Fibroblast of lung (primary cell): ENCODE results near the gene STPG2. TPM values are rescaled to one million over a fixed set of nuclear protein-coding genes. Genes with fewer than 3 reads are reported as not detected.

Experiments used
- DNase-seq, 2 donors: peaks; one replicate each; pipeline versions ENCODE4 v3.0.0 to v3.0.0-alpha.2; 2010; ENCODE audit warnings: low read depth in 2 of 2
- H2AFZ ChIP-seq: 2 replicates; pipeline ENCODE4 v1.5.1; 2012; ENCODE audit warnings: low read length, control low read depth, inconsistent platforms
- H3K27ac ChIP-seq: 2 replicates; pipeline ENCODE4 v1.5.1; 2011; ENCODE audit warnings: low read length, control low read depth; ENCODE audit not compliant: insufficient read depth
- H3K27me3 ChIP-seq: 2 replicates; pipeline ENCODE4 v1.5.1; 2011; ENCODE audit warnings: mild to moderate bottlenecking, low read length; ENCODE audit not compliant: control insufficient read depth, insufficient read depth
- H3K36me3 ChIP-seq: 2 replicates; pipeline ENCODE4 v1.5.1; 2011; ENCODE audit warnings: low read length; ENCODE audit not compliant: control insufficient read depth, insufficient read depth
- H3K4me1 ChIP-seq: 2 replicates; pipeline ENCODE4 v1.5.1; 2011; ENCODE audit warnings: low read length; ENCODE audit not compliant: control insufficient read depth, insufficient read depth; ENCODE audit errors: extremely low read depth
- H3K4me2 ChIP-seq: 2 replicates; pipeline ENCODE4 v1.5.1; 2011; ENCODE audit warnings: low read length, control low read depth; ENCODE audit not compliant: insufficient read depth; ENCODE audit errors: extremely low read depth
- H3K4me3 ChIP-seq, 4 experiments: fragments of 200-600 bp in 1 of 4; sonication (generic) in 1 of 4; replicated peaks in 1 of 4; 2 replicates each; pipeline ENCODE4 v1.5.1; 2011 to 2016; ENCODE audit warnings: low read length in 4 of 4, low read depth in 3 of 4, mild to moderate bottlenecking in 3 of 4, control low read depth in 2 of 4, inconsistent platforms in 1 of 4, mixed read lengths in 1 of 4; ENCODE audit not compliant: insufficient read depth in 1 of 4; ENCODE audit errors: control extremely low read depth in 1 of 4
- H3K79me2 ChIP-seq: 2 replicates; pipeline ENCODE4 v1.5.1; 2012; ENCODE audit warnings: mild to moderate bottlenecking, low read length, inconsistent platforms; ENCODE audit not compliant: control insufficient read depth, insufficient read depth
- H3K9ac ChIP-seq: 2 replicates; pipeline ENCODE4 v1.5.1; 2011; ENCODE audit warnings: mild to moderate bottlenecking, low read length, control low read depth; ENCODE audit not compliant: insufficient read depth
- H3K9me3 ChIP-seq: 2 replicates; pipeline ENCODE4 v1.5.1; 2012; ENCODE audit warnings: low read depth, low read length; ENCODE audit not compliant: control insufficient read depth, insufficient read depth
- H4K20me1 ChIP-seq: 2 replicates; pipeline ENCODE4 v1.5.1; 2011; ENCODE audit warnings: low read length; ENCODE audit not compliant: control insufficient read depth, insufficient read depth; ENCODE audit errors: extremely low read depth
- EZH2 ChIP-seq: IDR thresholded peaks from 2 replicates; pipeline ENCODE4 v1.5.1; 2012; ENCODE audit warnings: low read length, control low read depth, mild to moderate bottlenecking; ENCODE audit errors: missing control alignments
- polyA plus RNA-seq, 2 donors: library from polyadenylated mRNA; depleted of rRNA in 1 of 2; stranded (reverse) in 1 of 2; unstranded in 1 of 2; fragments of >200 nt; gene quantifications; 2 replicates each; pipeline ENCODE4 v1.2.1, GENCODE V29; 2011 to 2012; ENCODE audit warnings: missing spikeins in 1 of 2
- total RNA-seq: library from RNA; depleted of rRNA; stranded (reverse); fragments of >200 nt; gene quantifications from 2 replicates; pipeline ENCODE4 v1.2.1, GENCODE V29; 2014
- TF ChIP-seq, protein P1 (sequence below), 2 donors: IDR thresholded peaks in 1 of 2; conservative IDR thresholded peaks in 1 of 2; 1 replicate in 1 of 2; 2 replicates in 1 of 2; pipeline ENCODE4 v1.5.1; 2011 to 2012; ENCODE audit warnings: low read length in 2 of 2, control low read depth in 1 of 2, inconsistent platforms in 1 of 2, low read depth in 1 of 2, mild to moderate bottlenecking in 1 of 2

STPG2 gene
- total and polyA plus RNA-seq, 2 donors (not counting 1 experiment from before 2014, with no cell fraction given): 0.17 TPM; not detected in 1

DNA sequence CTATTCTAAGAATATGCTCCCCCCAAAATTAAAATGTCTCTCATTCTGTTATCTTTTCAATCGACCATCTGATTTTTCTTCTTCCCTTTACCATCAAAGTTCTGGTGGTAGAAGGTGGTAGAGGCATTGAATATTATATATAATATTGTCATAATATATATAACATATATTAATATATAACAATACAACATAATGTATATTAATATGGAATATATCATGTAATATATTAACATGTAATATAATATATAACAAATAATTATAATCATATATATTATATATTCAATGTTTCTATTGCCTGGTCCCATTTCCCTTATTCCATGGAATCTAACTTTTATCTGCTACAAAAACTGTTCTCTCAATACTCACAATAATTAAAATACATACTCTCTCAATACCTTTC, 40.6 kb downstream of the STPG2 start:
- Histone ChIP-seq H4K20me1 (no peaks in the 10 kb centered on the region), H3K4me1 (no peaks in the 10 kb centered on the region), H3K4me2 (no peak overlapping the region), H3K4me3 (no peak overlapping the region), H3K9me3 (no peaks in the 10 kb centered on the region), H2AFZ (no peak overlapping the region), H3K27ac (no peak overlapping the region), H3K36me3 (no peaks in the 10 kb centered on the region), H3K9ac (no peak overlapping the region), H3K79me2 (no peaks in the 10 kb centered on the region), H3K27me3 (no peaks in the 10 kb centered on the region)
- DNase-seq: no peak
- TF ChIP-seq EZH2: no peak
- TF ChIP-seq, protein P1, sequence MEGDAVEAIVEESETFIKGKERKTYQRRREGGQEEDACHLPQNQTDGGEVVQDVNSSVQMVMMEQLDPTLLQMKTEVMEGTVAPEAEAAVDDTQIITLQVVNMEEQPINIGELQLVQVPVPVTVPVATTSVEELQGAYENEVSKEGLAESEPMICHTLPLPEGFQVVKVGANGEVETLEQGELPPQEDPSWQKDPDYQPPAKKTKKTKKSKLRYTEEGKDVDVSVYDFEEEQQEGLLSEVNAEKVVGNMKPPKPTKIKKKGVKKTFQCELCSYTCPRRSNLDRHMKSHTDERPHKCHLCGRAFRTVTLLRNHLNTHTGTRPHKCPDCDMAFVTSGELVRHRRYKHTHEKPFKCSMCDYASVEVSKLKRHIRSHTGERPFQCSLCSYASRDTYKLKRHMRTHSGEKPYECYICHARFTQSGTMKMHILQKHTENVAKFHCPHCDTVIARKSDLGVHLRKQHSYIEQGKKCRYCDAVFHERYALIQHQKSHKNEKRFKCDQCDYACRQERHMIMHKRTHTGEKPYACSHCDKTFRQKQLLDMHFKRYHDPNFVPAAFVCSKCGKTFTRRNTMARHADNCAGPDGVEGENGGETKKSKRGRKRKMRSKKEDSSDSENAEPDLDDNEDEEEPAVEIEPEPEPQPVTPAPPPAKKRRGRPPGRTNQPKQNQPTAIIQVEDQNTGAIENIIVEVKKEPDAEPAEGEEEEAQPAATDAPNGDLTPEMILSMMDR (conservative IDR thresholded peaks at IDR 0.05 in 1 of 2, IDR thresholded peaks at IDR 0.05 in 1 of 2; ENCODE audit: low read depth in 1 of 2, low read length in 2 of 2): no peak

DNA sequence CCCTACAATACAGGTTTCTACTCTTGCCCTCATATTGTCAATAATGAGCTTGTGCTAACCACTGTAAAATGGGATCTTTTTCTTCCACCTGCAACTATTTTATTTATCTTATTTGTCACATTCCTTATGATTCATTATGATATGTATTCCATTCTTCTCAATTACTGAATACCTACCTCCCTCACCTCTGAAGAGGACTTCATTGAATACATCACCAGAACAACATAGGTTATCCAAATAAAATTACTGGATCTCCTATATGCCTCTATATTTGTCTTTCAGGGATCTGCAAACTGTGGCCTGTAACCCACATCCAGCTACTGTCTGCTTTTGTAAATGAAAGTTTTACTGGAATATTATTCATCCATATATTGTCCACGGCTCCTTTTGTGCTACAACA, 41.3 kb downstream of the STPG2 start:
- no peak overlapping the region for H3K27ac ChIP-seq
- no peak overlapping the region for H3K4me2 ChIP-seq
- H4K20me1 ChIP-seq: no peaks in the 10 kb centered on the region
- no peak overlapping the region for H3K4me3 ChIP-seq
- no peak for DNase-seq
- H3K27me3 ChIP-seq: no peaks in the 10 kb centered on the region
- no peak overlapping the region for H3K9ac ChIP-seq
- no peaks in the 10 kb centered on the region for H3K9me3 ChIP-seq
- no peaks in the 10 kb centered on the region for H3K4me1 ChIP-seq
- TF ChIP-seq, protein P1 (conservative IDR thresholded peaks at IDR 0.05 in 1 of 2, IDR thresholded peaks at IDR 0.05 in 1 of 2; ENCODE audit: low read depth in 1 of 2, low read length in 2 of 2): no peak
- TF ChIP-seq EZH2: no peak
- no peaks in the 10 kb centered on the region for H3K36me3 ChIP-seq
- H2AFZ ChIP-seq: no peak overlapping the region
- H3K79me2 ChIP-seq: no peaks in the 10 kb centered on the region

DNA sequence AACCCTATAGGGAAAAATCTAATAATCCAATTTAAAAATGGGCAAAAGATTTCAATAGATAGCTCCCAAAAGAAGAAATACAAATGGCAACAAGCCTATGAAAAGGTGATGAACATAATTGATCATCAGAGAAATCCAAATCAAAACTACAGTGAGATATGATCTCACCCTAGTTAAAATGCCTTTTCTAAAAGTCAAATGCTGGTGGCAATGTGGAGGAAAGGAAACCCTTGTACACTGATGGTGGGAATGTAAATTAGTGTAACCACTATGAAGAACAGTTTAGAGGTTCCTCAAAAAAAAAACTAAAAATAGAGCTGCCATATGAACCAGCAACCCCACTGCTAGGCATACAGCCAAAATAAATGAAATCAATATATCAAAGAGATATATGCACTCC, 44.5 kb downstream of the STPG2 start:
- Histone ChIP-seq H3K4me3 (no peak overlapping the region), H3K27ac (no peak overlapping the region), H3K9me3 (no peaks in the 10 kb centered on the region), H2AFZ (no peak overlapping the region), H3K36me3 (no peaks in the 10 kb centered on the region), H4K20me1 (no peaks in the 10 kb centered on the region), H3K79me2 (no peaks in the 10 kb centered on the region), H3K9ac (no peak overlapping the region), H3K27me3 (no peaks in the 10 kb centered on the region), H3K4me2 (no peak overlapping the region), H3K4me1 (no peaks in the 10 kb centered on the region)
- TF ChIP-seq, protein P1 (conservative IDR thresholded peaks at IDR 0.05 in 1 of 2, IDR thresholded peaks at IDR 0.05 in 1 of 2; ENCODE audit: low read depth in 1 of 2, low read length in 2 of 2): no peak
- no peak for TF ChIP-seq EZH2
- DNase-seq: no peak
